Cardiac muscle cell (in vitro differentiated cells and primary cell): Measurements from ENCODE around the gene TP73. TPM values are rescaled to one million over a fixed set of nuclear protein-coding genes. Genes with fewer than 3 reads are reported as not detected.

ENCODE experiments used
- DNase-seq, 2 donors: peaks; one replicate each; pipeline versions ENCODE4 v3.0.0 to v3.0.0-alpha.2; 2010 to 2017; ENCODE audit warnings: low read depth in 1 of 2, low spot score in 1 of 2
- H3K27ac ChIP-seq: fragments of 200-600 bp; sonication (generic); 2 replicates; pipeline ENCODE4 v1.5.1; 2016
- H3K27me3 ChIP-seq: fragments of 200-600 bp; sonication (generic); 2 replicates; pipeline ENCODE4 v1.6.0; 2016; ENCODE audit warnings: control low read depth
- H3K36me3 ChIP-seq: fragments of 200-600 bp; sonication (generic); 2 replicates; pipeline ENCODE4 v1.5.1; 2016; ENCODE audit warnings: control low read depth
- H3K4me1 ChIP-seq: fragments of 200-600 bp; sonication (generic); 2 replicates; pipeline ENCODE4 v1.8.1; 2017; ENCODE audit warnings: low read depth, mild to moderate bottlenecking, mixed run types
- H3K4me3 ChIP-seq: fragments of 200-600 bp; sonication (generic); 2 replicates; pipeline ENCODE4 v1.5.1; 2016; ENCODE audit warnings: mild to moderate bottlenecking
- H3K9me3 ChIP-seq: fragments of 200-600 bp; sonication (generic); 2 replicates; pipeline ENCODE4 v1.5.1; 2017; ENCODE audit warnings: low read depth, mild to moderate bottlenecking, control low read depth
- CTCF ChIP-seq: IDR thresholded peaks from 2 replicates; pipeline ENCODE4 v1.5.1; 2012; ENCODE audit warnings: low read depth, mild to moderate bottlenecking, low read length
- polyA plus RNA-seq: library from polyadenylated mRNA; unstranded; fragments of >200 nt; fragmentation: Nextera tagmentation; extraction: Ambion mirVana; gene quantifications from 2 replicates; pipeline ENCODE4 v1.2.1, GENCODE V29; 2016
- total RNA-seq: library from RNA; depleted of rRNA; stranded (reverse); fragments of >200 nt; gene quantifications from 2 replicates; pipeline ENCODE4 v1.2.3, GENCODE V29; 2016

TP73 gene
- total and polyA plus RNA-seq, 2 experiments from 2014 or later, result 0.87 TPM; not detected in 1

- Histone ChIP-seq H3K27me3 (no peaks in the 10 kb centered on the region), H3K4me1 (peaks cover 8% of the 10 kb centered on the region), H3K27ac (no peak overlapping the region), H3K36me3 (peaks cover 15% of the 10 kb centered on the region), H3K4me3 (peak overlapping the region; percentile 99), H3K9me3 (no peaks in the 10 kb centered on the region)
- no peak for TF ChIP-seq CTCF
- no peak for DNase-seq
Observed at GRCh38 chr1:3623441-3624199, 28.7 kb upstream of the TP73 start.

DNA sequence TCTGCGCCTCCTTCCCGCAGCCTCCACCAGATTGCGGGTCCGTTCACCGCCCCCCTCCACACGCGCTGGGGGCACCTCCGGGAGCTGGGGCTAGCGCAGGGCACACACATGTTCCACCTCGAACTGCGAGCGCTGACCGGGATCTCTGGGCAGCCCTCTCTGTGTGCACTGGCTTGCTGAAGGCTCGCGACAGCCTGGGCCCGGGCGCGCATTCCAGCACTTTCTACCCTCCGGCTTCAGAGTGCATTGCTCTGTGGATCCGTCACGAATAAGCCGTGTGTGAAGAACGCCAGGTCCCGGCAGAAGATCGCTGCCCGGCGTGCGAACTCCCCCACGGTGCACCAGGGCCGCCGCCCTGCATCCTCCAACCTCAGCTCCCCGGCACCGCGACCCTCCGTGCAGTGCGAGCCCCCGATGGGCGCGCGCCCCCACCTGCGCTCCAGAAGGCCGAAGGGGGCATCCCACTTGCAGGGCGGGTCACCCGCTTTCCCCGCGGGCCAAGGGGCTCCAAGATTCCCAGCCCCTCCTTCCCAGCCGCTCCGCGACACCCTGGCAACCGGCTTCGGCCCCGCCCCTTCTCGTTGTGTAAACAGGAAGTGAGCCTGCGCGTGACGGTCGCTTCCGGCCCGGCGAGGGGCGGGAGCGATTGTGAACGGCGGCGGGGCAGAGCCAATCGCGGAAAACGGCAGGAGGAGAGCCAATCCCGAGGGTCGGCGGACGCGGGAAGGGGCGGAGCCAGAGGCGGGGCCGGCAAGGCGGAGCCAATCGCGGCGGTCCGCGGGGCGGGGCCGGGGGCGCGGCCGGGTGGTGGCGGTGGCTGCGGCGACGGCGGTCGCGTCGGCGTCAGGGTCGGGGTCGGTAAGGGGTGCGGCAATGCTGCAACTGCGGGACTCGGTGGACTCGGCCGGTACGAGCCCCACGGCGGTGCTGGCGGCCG lies 27.8 kb upstream of the TP73 start, which contains the start of gene TPRG1L:
TSS of gene TPRG1L (plus strand) at position 816 of the 937 bp plus-strand sequence. CDS start at position 874, 58 bp downstream.
- peak; percentile 97 to 99 for DNase-seq
- peak within 1 kb of the TSS; percentile 44 for H3K27ac ChIP-seq
- no peak for TF ChIP-seq CTCF
- peak within 1 kb of the TSS; percentile 99 for H3K4me3 ChIP-seq
- no peaks in the 10 kb centered on the region for H3K9me3 ChIP-seq
- peaks cover 22% of the 10 kb centered on the region for H3K36me3 ChIP-seq
- H3K27me3 ChIP-seq, result no peaks in the 10 kb centered on the region
- H3K4me1 ChIP-seq, result peaks cover 8% of the 10 kb centered on the region

DNA sequence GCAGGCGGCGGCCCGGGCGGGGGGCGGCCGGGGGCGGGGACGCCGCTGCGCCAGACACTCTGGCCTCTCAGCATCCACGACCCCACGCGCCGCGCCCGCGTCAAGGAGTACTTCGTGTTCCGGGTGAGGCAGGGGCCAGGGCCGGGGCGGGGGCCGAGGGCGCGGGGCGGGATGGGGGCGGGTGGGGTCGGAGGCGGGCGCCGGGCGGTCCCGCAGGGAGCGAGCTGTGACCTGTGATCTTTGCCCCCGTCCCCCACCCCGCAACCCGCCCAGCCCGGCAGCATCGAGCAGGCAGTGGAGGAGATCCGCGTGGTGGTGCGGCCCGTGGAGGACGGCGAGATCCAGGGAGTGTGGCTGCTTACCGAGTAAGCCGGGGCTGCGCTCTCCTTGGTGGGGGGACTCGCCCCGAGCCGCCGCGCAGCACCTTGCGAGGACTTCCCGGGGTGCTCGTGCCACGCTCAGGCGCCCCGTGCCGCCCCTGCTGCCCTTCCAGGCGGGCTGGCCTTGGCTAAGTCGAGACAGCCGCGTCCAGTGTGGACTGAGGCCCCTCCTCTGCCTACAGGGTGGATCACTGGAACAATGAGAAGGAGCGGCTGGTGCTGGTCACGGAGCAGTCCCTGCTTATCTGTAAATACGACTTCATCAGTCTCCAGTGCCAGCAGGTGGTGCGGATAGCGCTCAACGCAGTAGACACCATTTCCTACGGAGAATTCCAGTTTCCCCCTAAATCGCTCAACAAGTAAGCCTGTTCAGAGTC lies 27.0 kb upstream of the TP73 start:
- no peak for TF ChIP-seq CTCF
- Histone ChIP-seq H3K9me3 (no peaks in the 10 kb centered on the region), H3K27me3 (no peaks in the 10 kb centered on the region), H3K27ac (peak overlapping the region; percentile 44), H3K36me3 (peaks cover 22% of the 10 kb centered on the region), H3K4me3 (peak overlapping the region; percentile 99), H3K4me1 (peaks cover 8% of the 10 kb centered on the region)
- DNase-seq, result peak; percentile 58

DNA sequence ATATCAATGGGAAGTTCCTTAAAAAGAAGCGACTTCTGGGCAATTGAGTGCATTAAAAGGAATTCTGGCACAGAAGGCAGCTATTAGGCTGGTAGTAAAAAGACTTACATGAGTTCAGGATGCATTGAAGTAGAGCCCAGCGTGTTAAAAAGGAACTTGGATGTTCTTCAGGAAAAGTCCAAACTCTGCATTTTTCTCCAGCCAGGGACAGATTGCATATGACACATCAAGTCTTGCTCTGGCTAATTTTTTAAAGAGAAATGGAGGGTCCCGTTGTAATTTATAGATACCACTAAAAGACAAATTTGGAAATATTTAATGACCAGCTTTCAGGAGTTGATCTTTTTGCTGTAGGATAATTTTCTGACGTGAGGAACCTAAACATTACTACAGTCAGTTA lies 26.3 kb upstream of the TP73 start:
- Histone ChIP-seq H3K4me3 (peak overlapping the region; percentile 99), H3K36me3 (peaks cover 22% of the 10 kb centered on the region), H3K9me3 (no peaks in the 10 kb centered on the region), H3K27ac (peak overlapping the region; percentile 44), H3K4me1 (peaks cover 8% of the 10 kb centered on the region), H3K27me3 (no peaks in the 10 kb centered on the region)
- TF ChIP-seq CTCF, result no peak
- DNase-seq, result no peak

DNA sequence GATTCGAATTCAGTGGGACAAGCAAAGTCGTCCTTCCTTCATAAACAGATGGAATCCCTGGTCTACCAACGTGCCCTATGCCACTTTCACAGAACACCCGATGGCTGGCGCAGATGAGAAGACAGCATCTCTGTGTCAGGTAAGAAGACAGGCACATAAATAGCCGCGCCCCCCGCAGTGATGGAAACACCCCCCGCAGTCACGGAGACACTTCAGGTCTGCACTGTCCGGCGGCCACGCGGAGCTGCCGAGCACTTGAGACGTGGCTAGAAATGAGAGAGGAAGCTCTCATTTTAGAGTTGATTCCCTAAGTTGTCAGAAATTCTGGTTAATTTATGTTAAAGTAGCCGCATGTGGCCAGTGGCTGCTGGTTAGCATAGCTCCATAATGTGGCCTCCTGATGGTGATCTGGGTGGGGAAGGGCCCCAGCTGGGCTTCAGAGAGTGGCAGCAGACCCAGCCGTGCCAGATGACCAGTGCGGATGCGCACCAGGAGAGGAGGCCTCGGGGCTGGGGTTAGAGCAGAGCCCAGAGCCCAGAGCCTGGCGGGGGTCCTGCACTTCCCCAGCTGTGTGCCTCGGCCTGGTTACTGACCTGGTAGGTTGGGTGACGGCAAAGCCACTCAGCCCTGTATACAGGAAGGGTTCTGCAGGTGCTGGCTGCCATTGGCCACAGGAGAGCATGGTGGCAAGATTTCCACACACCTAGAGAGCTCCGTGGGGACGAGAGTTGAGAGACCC lies 24.6 kb upstream of the TP73 start:
- H3K36me3 ChIP-seq, result peaks cover 22% of the 10 kb centered on the region
- no peak for TF ChIP-seq CTCF
- H3K27me3 ChIP-seq, result no peaks in the 10 kb centered on the region
- no peaks in the 10 kb centered on the region for H3K9me3 ChIP-seq
- no peak overlapping the region for H3K27ac ChIP-seq
- H3K4me1 ChIP-seq, result peaks cover 8% of the 10 kb centered on the region
- no peak overlapping the region for H3K4me3 ChIP-seq
- DNase-seq, result no peak
